ENCODE measurements around the gene NPHS1. TPM values are rescaled to one million over a fixed set of nuclear protein-coding genes. Genes with fewer than 3 reads are reported as not detected.

Gene NPHS1
- total and polyA plus RNA-seq, 4 donors = under 0.01 TPM; not detected in 3

- Histone ChIP-seq H3K36me3 (ENCODE audit: control insufficient read depth in 4 of 4, insufficient read depth in 3 of 4, low read depth in 1 of 4, low read length in 3 of 4) (peaks cover 7 to 19% (median 8%) of the 10 kb centered on the region in 4 donors), H3K9me3 (ENCODE audit: control insufficient read depth in 4 of 4, low read length in 3 of 4) (no peaks in the 10 kb centered on the region), H3K4me3 (ENCODE audit: low read depth in 1 of 3, low read length in 3 of 3) (no peak overlapping the region), H3K4me1 (ENCODE audit: control insufficient read depth in 4 of 4, insufficient read depth in 4 of 4, low read length in 3 of 4) (no peaks in the 10 kb centered on the region), H3K27ac (ENCODE audit: low read depth in 1 of 2, low read length in 2 of 2) (no peak overlapping the region), H3K27me3 (ENCODE audit: control insufficient read depth in 4 of 4, insufficient read depth in 4 of 4, low read length in 3 of 4) (no peaks in the 10 kb centered on the region), H3K9ac (ENCODE audit: low read depth in 1 of 2, low read length in 2 of 2) (no peak overlapping the region)
- no peak for TF ChIP-seq SP1 (IDR thresholded peaks at IDR 0.05)
- no peak for TF ChIP-seq TAF1 (conservative IDR thresholded peaks at IDR 0.05)
- TF ChIP-seq YY1 (IDR thresholded peaks at IDR 0.05) = no peak
- no peak for TF ChIP-seq HNF4A (conservative IDR thresholded peaks at IDR 0.05)
- no peak for TF ChIP-seq NR2F2 (IDR thresholded peaks at IDR 0.05)
- no peak for TF ChIP-seq ZBTB33 (IDR thresholded peaks at IDR 0.05)
- no peak for TF ChIP-seq FOXA2 (IDR thresholded peaks at IDR 0.05)
- no peak for TF ChIP-seq FOXA1 (IDR thresholded peaks at IDR 0.05)
- no peak for TF ChIP-seq REST (IDR thresholded peaks at IDR 0.05)
- TF ChIP-seq HNF4G (IDR thresholded peaks at IDR 0.05) = no peak
- TF ChIP-seq MAX (IDR thresholded peaks at IDR 0.05) = no peak
- TF ChIP-seq GABPA (IDR thresholded peaks at IDR 0.05 in 1 of 2, conservative IDR thresholded peaks at IDR 0.05 in 1 of 2) = no peak
- no peak for TF ChIP-seq CTCF (IDR thresholded peaks at IDR 0.05; ENCODE audit: low read depth, low read length, missing input control)
- no peak for TF ChIP-seq RXRA (IDR thresholded peaks at IDR 0.05)
- no peak for DNase-seq (ENCODE audit: low spot score)
- WGBS = 97% methylated on average over 8 of the region's 8 CpGs
Measured at GRCh38 chr19:35885904-35886303, 33.6 kb upstream of the NPHS1 start.

- H3K9me3 ChIP-seq (ENCODE audit: control insufficient read depth in 4 of 4, low read length in 3 of 4) = no peaks in the 10 kb centered on the region
- no peaks in the 10 kb centered on the region for H3K27me3 ChIP-seq (ENCODE audit: control insufficient read depth in 4 of 4, insufficient read depth in 4 of 4, low read length in 3 of 4)
- peaks cover 7 to 19% (median 8%) of the 10 kb centered on the region in 4 donors for H3K36me3 ChIP-seq (ENCODE audit: control insufficient read depth in 4 of 4, insufficient read depth in 3 of 4, low read depth in 1 of 4, low read length in 3 of 4)
- no peak for DNase-seq (ENCODE audit: low spot score)
- H3K4me1 ChIP-seq (ENCODE audit: control insufficient read depth in 4 of 4, insufficient read depth in 4 of 4, low read length in 3 of 4) = no peaks in the 10 kb centered on the region
- 91% methylated on average over 6 of the region's 6 CpGs for WGBS
- no peak for TF ChIP-seq REST (IDR thresholded peaks at IDR 0.05)
- no peak for TF ChIP-seq HNF4A (conservative IDR thresholded peaks at IDR 0.05)
- no peak for TF ChIP-seq CTCF (IDR thresholded peaks at IDR 0.05; ENCODE audit: low read depth, low read length, missing input control)
- TF ChIP-seq NR2F2 (IDR thresholded peaks at IDR 0.05) = no peak
- TF ChIP-seq RAD21 (IDR thresholded peaks at IDR 0.05) = no peak
- no peak overlapping the region for H3K4me3 ChIP-seq (ENCODE audit: low read depth in 1 of 3, low read length in 3 of 3)
- H3K27ac ChIP-seq (ENCODE audit: low read depth in 1 of 2, low read length in 2 of 2) = no peak overlapping the region
- H3K9ac ChIP-seq (ENCODE audit: low read depth in 1 of 2, low read length in 2 of 2) = no peak overlapping the region
Measured at GRCh38 chr19:35885225-35885738, 33.0 kb upstream of the NPHS1 start.

All from liver (tissue), 9 donors.